ENCODE data around the gene GNE.
"Not testable (repeated sequence)": the region's sequence is repeated elsewhere in the genome, so short reads cannot be mapped to it uniquely, and the experiment has no call there.

Gene GNE

GRCh38 chr9:36284226-36284625 is 26.0 kb upstream of the GNE start:
- TF ChIP-seq CTCF (conservative IDR thresholded peaks at IDR 0.05; ENCODE audit: control insufficient read depth, insufficient read depth, low read depth, low read length): no peak
- no peak overlapping the region for H3K4me3 ChIP-seq (ENCODE audit: control insufficient read depth, low read depth, low read length)
- DNase-seq (ENCODE audit: low read depth): no peak

GRCh38 chr9:36282275-36282674 is 24.0 kb upstream of the GNE start:
- TF ChIP-seq CTCF (conservative IDR thresholded peaks at IDR 0.05; ENCODE audit: control insufficient read depth, insufficient read depth, low read depth, low read length): no peak
- no peak for DNase-seq (ENCODE audit: low read depth)
- no peak overlapping the region for H3K4me3 ChIP-seq (ENCODE audit: control insufficient read depth, low read depth, low read length)

- H3K4me3 ChIP-seq (ENCODE audit: control insufficient read depth, low read depth, low read length): no peak overlapping the region
- no peak for TF ChIP-seq CTCF (conservative IDR thresholded peaks at IDR 0.05; ENCODE audit: control insufficient read depth, insufficient read depth, low read depth, low read length)
- DNase-seq (ENCODE audit: low read depth): no peak
These were observed 22.7 kb upstream of the GNE start for GRCh38 chr9:36280989-36281388.

- TF ChIP-seq CTCF (conservative IDR thresholded peaks at IDR 0.05; ENCODE audit: control insufficient read depth, insufficient read depth, low read depth, low read length): no peak
- DNase-seq (ENCODE audit: low read depth): no peak
- no peak overlapping the region for H3K4me3 ChIP-seq (ENCODE audit: control insufficient read depth, low read depth, low read length)
These were observed 20.0 kb upstream of the GNE start for GRCh38 chr9:36278243-36278642.

GRCh38 chr9:36276781-36277181 is 18.5 kb upstream of the GNE start:
- peak; percentile 74 for DNase-seq (ENCODE audit: low read depth)
- no peak for TF ChIP-seq CTCF (conservative IDR thresholded peaks at IDR 0.05; ENCODE audit: control insufficient read depth, insufficient read depth, low read depth, low read length)

GRCh38 chr9:36276254-36276653 is 18.0 kb upstream of the GNE start:
- TF ChIP-seq CTCF (conservative IDR thresholded peaks at IDR 0.05; ENCODE audit: control insufficient read depth, insufficient read depth, low read depth, low read length): no peak
- peak overlapping the region; percentile 21 for H3K4me3 ChIP-seq (ENCODE audit: control insufficient read depth, low read depth, low read length)
- no peak for DNase-seq (ENCODE audit: low read depth)

More at GRCh38 chr9:36276781-36277181, 18.5 kb upstream of the GNE start:
- peak overlapping the region; percentile 21 for H3K4me3 ChIP-seq (ENCODE audit: control insufficient read depth, low read depth, low read length)

GRCh38 chr9:36275060-36275459 is 16.8 kb upstream of the GNE start:
- DNase-seq (ENCODE audit: low read depth): no peak
- H3K4me3 ChIP-seq (ENCODE audit: control insufficient read depth, low read depth, low read length): no peak overlapping the region
- no peak for TF ChIP-seq CTCF (conservative IDR thresholded peaks at IDR 0.05; ENCODE audit: control insufficient read depth, insufficient read depth, low read depth, low read length)

- not testable (repeated sequence) for H3K4me3 ChIP-seq (ENCODE audit: control insufficient read depth, low read depth, low read length); DNase-seq (ENCODE audit: low read depth)
These were observed 15.1 kb upstream of the GNE start for GRCh38 chr9:36273354-36273753.

Measured in fibroblast of mammary gland (primary cell).